ENCODE measurements around the gene SLC6A19.

The SLC6A19 gene

GRCh38 chr5:1212271-1212670 lies 10.9 kb downstream of the SLC6A19 start:
- TF ChIP-seq CTCF (IDR thresholded peaks at IDR 0.05) = no peak

- no peak for TF ChIP-seq CTCF (IDR thresholded peaks at IDR 0.05)
Observed at GRCh38 chr5:1212881-1213280, 11.5 kb downstream of the SLC6A19 start.

GRCh38 chr5:1213508-1214162 lies 12.2 kb downstream of the SLC6A19 start:
- no peak for TF ChIP-seq CTCF (IDR thresholded peaks at IDR 0.05)

GRCh38 chr5:1214163-1214935 lies 13.0 kb downstream of the SLC6A19 start:
- TF ChIP-seq CTCF (IDR thresholded peaks at IDR 0.05) = no peak

GRCh38 chr5:1214936-1215220 lies 13.5 kb downstream of the SLC6A19 start:
- TF ChIP-seq CTCF (IDR thresholded peaks at IDR 0.05) = no peak

GRCh38 chr5:1215320-1216096 lies 14.1 kb downstream of the SLC6A19 start:
- no peak for TF ChIP-seq CTCF (IDR thresholded peaks at IDR 0.05)

- no peak for TF ChIP-seq CTCF (IDR thresholded peaks at IDR 0.05)
Observed at GRCh38 chr5:1216211-1216917, 15.0 kb downstream of the SLC6A19 start.
